Retinal pigment epithelial cell (primary cell): Measurements from ENCODE around the gene TMPRSS11B.
"Not testable (repeated sequence)": the region's sequence is repeated elsewhere in the genome, so short reads cannot be mapped to it uniquely, and the experiment has no call there.

ENCODE experiments used
- DNase-seq: peaks from one replicate; pipeline ENCODE4 v3.0.0-alpha.2; 2010; ENCODE audit warnings: low read depth
- H3K4me3 ChIP-seq: 2 replicates; pipeline ENCODE4 v1.5.1; 2011; ENCODE audit warnings: mild to moderate bottlenecking, low read length, control low read depth, moderate library complexity
- CTCF ChIP-seq: conservative IDR thresholded peaks from 2 replicates; pipeline ENCODE4 v1.5.1; 2011; ENCODE audit warnings: low read depth, low read length, control low read depth, inconsistent platforms

Gene TMPRSS11B

GRCh38 chr4:68245594-68245993 lies at the start of gene TMPRSS11B:
Gene TMPRSS11B (minus strand): TSS chr4:68245694. CDS start chr4:68245558, 136 bp downstream.
- no peak for TF ChIP-seq CTCF
- no peak for DNase-seq
- no peak within 1 kb of the TSS for H3K4me3 ChIP-seq

- no peak for DNase-seq
- no peak for TF ChIP-seq CTCF
- no peak overlapping the region for H3K4me3 ChIP-seq
Measured at GRCh38 chr4:68291256-68291655, 45.8 kb upstream of the TMPRSS11B start.

- H3K4me3 ChIP-seq, result no peak overlapping the region
- no peak for TF ChIP-seq CTCF
- no peak for DNase-seq
Measured at GRCh38 chr4:68288393-68288740, 42.9 kb upstream of the TMPRSS11B start.

GRCh38 chr4:68287704-68288392 lies 42.4 kb upstream of the TMPRSS11B start:
- no peak overlapping the region for H3K4me3 ChIP-seq
- no peak for DNase-seq
- no peak for TF ChIP-seq CTCF

- DNase-seq, result no peak
Measured at GRCh38 chr4:68283714-68284113, 38.2 kb upstream of the TMPRSS11B start.

GRCh38 chr4:68283095-68283494 lies 37.6 kb upstream of the TMPRSS11B start:
- no peak for TF ChIP-seq CTCF
- H3K4me3 ChIP-seq, result no peak overlapping the region
- DNase-seq, result no peak

More at GRCh38 chr4:68283714-68284113, 38.2 kb upstream of the TMPRSS11B start:
- H3K4me3 ChIP-seq, result no peak overlapping the region
- TF ChIP-seq CTCF, result no peak

GRCh38 chr4:68281796-68282740 lies 36.6 kb upstream of the TMPRSS11B start:
- not testable (repeated sequence) for H3K4me3 ChIP-seq, DNase-seq
